ENCODE measurements around the gene PBX3. TPM values are rescaled to one million over a fixed set of nuclear protein-coding genes. Genes with fewer than 3 reads are reported as not detected.

The PBX3 gene
- total RNA-seq, 1 donor from 2014 or later = 10.6 TPM

- DNase-seq (ENCODE audit: low read depth) = no peak
- Histone ChIP-seq H3K4me3 (ENCODE audit: low read depth, low read length) (no peak overlapping the region), H3K36me3 (ENCODE audit: control insufficient read depth, insufficient read depth, low read length) (no peaks in the 10 kb centered on the region), H3K27me3 (ENCODE audit: control insufficient read depth, insufficient read depth, low read length) (peaks cover 3% of the 10 kb centered on the region)
- no peak for TF ChIP-seq CTCF (IDR thresholded peaks at IDR 0.05; ENCODE audit: insufficient read depth, low read length, poor library complexity, severe bottlenecking)
These were observed 254.5 kb downstream of the PBX3 start for GRCh38 chr9:126001581-126002225.

- no peaks in the 10 kb centered on the region for H3K36me3 ChIP-seq (ENCODE audit: control insufficient read depth, insufficient read depth, low read length)
- no peak for DNase-seq (ENCODE audit: low read depth)
These were observed 255.5 kb downstream of the PBX3 start for GRCh38 chr9:126002476-126003350.

GRCh38 chr9:126009047-126009446 is 261.9 kb downstream of the PBX3 start:
- Histone ChIP-seq H3K4me3 (ENCODE audit: low read depth, low read length) (no peak overlapping the region), H3K27me3 (ENCODE audit: control insufficient read depth, insufficient read depth, low read length) (no peaks in the 10 kb centered on the region), H3K36me3 (ENCODE audit: control insufficient read depth, insufficient read depth, low read length) (no peaks in the 10 kb centered on the region)
- no peak for TF ChIP-seq CTCF (IDR thresholded peaks at IDR 0.05; ENCODE audit: insufficient read depth, low read length, poor library complexity, severe bottlenecking)
- no peak for DNase-seq (ENCODE audit: low read depth)

More at GRCh38 chr9:126002476-126003350, 255.5 kb downstream of the PBX3 start:
- Histone ChIP-seq H3K27me3 (ENCODE audit: control insufficient read depth, insufficient read depth, low read length) (peaks cover under 1% of the 10 kb centered on the region), H3K4me3 (ENCODE audit: low read depth, low read length) (no peak overlapping the region)
- TF ChIP-seq CTCF (IDR thresholded peaks at IDR 0.05; ENCODE audit: insufficient read depth, low read length, poor library complexity, severe bottlenecking) = no peak

- H3K27me3 ChIP-seq (ENCODE audit: control insufficient read depth, insufficient read depth, low read length) = no peaks in the 10 kb centered on the region
- TF ChIP-seq CTCF (IDR thresholded peaks at IDR 0.05; ENCODE audit: insufficient read depth, low read length, poor library complexity, severe bottlenecking) = no peak
- DNase-seq (ENCODE audit: low read depth) = no peak
- H3K4me3 ChIP-seq (ENCODE audit: low read depth, low read length) = no peak overlapping the region
- H3K36me3 ChIP-seq (ENCODE audit: control insufficient read depth, insufficient read depth, low read length) = no peaks in the 10 kb centered on the region
These were observed 267.6 kb downstream of the PBX3 start for GRCh38 chr9:126014726-126015125.

- Histone ChIP-seq H3K4me3 (ENCODE audit: low read depth, low read length) (no peak overlapping the region), H3K36me3 (ENCODE audit: control insufficient read depth, insufficient read depth, low read length) (no peaks in the 10 kb centered on the region), H3K27me3 (ENCODE audit: control insufficient read depth, insufficient read depth, low read length) (no peaks in the 10 kb centered on the region)
- DNase-seq (ENCODE audit: low read depth) = no peak
- TF ChIP-seq CTCF (IDR thresholded peaks at IDR 0.05; ENCODE audit: insufficient read depth, low read length, poor library complexity, severe bottlenecking) = no peak
These were observed 268.3 kb downstream of the PBX3 start for GRCh38 chr9:126015424-126015823.

Data from kidney epithelial cell (primary cell).